Gastroesophageal sphincter (tissue), 3 donors: ENCODE measurements around the gene DENND6B.
"Not testable (repeated sequence)": the region's sequence is repeated elsewhere in the genome, so short reads cannot be mapped to it uniquely, and the experiment has no call there.

ENCODE experiments used
- EP300 ChIP-seq: sonication (generic); formaldehyde crosslinking; IDR thresholded peaks from one replicate; pipeline ENCODE4 v1.6.1; 2017; ENCODE audit warnings: antibody characterized with exemption, mild to moderate bottlenecking
- POLR2A ChIP-seq, 2 donors: fragments of 450-650 bp; IDR thresholded peaks; one replicate each; pipeline ENCODE4 v1.6.1; 2017; ENCODE audit warnings: antibody characterized with exemption in 2 of 2, mild to moderate bottlenecking in 2 of 2, moderate library complexity in 1 of 2
- POLR2AphosphoS5 ChIP-seq: sonication (generic); formaldehyde crosslinking; IDR thresholded peaks from one replicate; pipeline ENCODE4 v1.6.1; 2017; ENCODE audit warnings: antibody characterized with exemption
- TF ChIP-seq, protein P1 (sequence below), 4 experiments: fragments of 200-600 bp in 2 of 4; fragments of 450-650 bp in 2 of 4; sonication (generic) in 1 of 4; IDR thresholded peaks; one replicate each; pipeline ENCODE4 v1.5.1; 2017 to 2019; ENCODE audit warnings: antibody characterized with exemption in 4 of 4, mild to moderate bottlenecking in 2 of 4, moderate library complexity in 2 of 4

DNA sequence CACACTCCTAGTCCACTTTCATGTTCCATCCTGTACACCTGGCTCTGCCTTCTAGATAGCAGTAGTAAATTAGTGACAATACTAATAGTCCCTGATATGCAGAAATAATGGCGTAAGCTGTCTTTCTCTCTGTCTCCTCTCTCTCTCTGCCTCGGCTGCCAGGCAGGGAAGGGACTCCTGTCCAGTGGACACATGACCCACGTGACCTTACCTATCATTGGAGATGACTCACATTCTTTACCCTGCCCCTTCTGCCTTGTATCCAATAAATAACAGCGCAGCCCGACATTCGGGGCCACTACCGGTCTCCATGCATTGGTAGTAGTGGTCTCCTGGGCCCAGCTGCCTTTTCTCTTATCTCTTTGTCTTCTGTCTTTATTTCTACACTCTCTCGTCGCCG, 53.0 kb downstream of the DENND6B start:
- not testable (repeated sequence) for TF ChIP-seq EP300; POLR2AphosphoS5; POLR2A (IDR thresholded peaks at IDR 0.05)
- TF ChIP-seq, protein P1, sequence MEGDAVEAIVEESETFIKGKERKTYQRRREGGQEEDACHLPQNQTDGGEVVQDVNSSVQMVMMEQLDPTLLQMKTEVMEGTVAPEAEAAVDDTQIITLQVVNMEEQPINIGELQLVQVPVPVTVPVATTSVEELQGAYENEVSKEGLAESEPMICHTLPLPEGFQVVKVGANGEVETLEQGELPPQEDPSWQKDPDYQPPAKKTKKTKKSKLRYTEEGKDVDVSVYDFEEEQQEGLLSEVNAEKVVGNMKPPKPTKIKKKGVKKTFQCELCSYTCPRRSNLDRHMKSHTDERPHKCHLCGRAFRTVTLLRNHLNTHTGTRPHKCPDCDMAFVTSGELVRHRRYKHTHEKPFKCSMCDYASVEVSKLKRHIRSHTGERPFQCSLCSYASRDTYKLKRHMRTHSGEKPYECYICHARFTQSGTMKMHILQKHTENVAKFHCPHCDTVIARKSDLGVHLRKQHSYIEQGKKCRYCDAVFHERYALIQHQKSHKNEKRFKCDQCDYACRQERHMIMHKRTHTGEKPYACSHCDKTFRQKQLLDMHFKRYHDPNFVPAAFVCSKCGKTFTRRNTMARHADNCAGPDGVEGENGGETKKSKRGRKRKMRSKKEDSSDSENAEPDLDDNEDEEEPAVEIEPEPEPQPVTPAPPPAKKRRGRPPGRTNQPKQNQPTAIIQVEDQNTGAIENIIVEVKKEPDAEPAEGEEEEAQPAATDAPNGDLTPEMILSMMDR (IDR thresholded peaks at IDR 0.05) = not testable (repeated sequence)
